A549 treated with Hydrocortisone at 1 μM for 4 hours (cell line): Measurements from ENCODE around the gene DEFB132. TPM values are rescaled to one million over a fixed set of nuclear protein-coding genes. Genes with fewer than 3 reads are reported as not detected.

ENCODE experiments used
- total RNA-seq: library from RNA; stranded (reverse); fragments of 200-300 nt; extraction: Qiagen RNA extraction; gene quantifications from 5 replicates; pipeline ENCODE4 v1.2.3, GENCODE V29; 2022

DEFB132 gene, protein sequence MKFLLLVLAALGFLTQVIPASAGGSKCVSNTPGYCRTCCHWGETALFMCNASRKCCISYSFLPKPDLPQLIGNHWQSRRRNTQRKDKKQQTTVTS
- total RNA-seq, result not detected in 5 replicates

DNA sequence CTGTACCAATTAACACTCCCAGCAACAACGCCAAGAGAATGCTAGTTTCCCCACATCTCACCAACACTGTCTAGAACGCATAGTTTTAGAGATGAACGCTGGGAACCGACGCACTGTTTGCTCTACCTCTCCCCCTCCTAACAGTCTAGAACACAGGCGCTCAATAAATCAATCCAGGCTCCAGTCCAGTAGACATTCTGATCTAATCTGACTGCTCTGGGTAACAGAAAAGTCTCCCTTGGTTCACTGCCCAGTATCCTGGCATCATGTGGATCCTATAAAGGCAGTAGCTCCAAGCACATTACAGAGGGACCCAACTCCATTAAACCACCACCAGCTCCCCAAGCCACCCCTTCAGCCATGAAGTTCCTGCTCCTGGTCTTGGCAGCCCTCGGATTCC, at the start of gene DEFB132:
DEFB132 (plus strand) TSS at position 306 of the 400 bp plus-strand sequence; CDS start at position 361, 55 bp downstream.

DNA sequence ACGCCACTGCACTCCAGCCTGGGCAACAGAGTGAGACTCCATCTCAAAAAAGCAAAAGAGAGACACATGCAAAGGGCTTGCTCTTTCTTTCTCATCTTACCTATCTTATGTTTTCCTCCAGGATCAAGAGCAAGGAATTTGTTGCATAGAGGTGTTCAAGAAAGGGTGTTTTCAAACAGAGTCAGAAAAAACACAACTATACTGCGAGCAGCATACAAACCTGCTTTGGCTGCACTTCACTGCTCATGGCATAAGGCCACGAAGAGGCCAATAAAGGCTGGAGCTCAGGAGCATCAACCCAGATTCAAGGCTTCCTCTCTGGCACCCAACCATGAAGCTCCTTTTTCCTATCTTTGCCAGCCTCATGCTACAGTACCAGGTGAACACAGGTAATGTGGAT, 30.6 kb upstream of the DEFB132 start, which contains the start of gene DEFB129:
DEFB129 (plus strand) TSS at position 301 of the 400 bp plus-strand sequence; CDS start at position 332, 31 bp downstream.

DNA sequence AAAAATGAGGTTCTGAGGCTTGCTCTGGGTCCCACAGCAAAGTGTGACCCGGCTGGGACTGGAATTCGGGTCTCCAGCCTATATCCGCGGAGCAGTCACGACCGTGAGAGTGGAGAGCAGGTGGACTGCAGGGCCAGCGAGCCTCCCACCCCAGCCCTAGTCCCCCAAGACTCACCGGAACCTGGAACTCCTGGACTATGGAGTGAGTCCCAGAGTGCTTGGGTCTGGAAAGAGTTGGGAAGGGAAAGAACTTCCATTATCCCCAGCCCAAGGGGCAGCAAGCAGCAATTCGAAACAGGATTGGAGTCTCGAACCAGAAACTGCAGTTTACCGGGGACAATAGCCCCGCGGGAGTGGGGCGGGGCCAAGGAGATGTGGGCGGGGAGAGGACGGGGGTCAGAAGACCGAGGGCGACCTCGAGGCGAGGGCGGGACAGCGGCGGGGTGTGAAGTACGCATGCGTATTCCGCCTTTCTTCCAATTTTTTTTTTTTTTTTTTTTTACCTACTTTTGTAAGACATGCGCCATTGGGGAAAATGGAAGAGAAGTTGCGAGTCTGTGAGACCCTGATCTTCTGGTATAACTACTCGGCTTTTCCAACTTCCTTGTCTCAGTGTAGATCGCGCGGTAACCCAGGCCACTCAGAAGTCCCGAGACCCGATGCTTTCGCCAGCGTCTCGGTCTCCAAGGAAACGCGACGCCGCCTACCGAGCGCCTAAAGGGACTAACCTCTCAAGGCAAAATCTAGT, 32.7 kb downstream of the DEFB132 start, which contains the start of gene C20orf96:
C20orf96 (minus strand) TSS at position 667 of the 748 bp plus-strand sequence; CDS start at position 527, 140 bp downstream.

DNA sequence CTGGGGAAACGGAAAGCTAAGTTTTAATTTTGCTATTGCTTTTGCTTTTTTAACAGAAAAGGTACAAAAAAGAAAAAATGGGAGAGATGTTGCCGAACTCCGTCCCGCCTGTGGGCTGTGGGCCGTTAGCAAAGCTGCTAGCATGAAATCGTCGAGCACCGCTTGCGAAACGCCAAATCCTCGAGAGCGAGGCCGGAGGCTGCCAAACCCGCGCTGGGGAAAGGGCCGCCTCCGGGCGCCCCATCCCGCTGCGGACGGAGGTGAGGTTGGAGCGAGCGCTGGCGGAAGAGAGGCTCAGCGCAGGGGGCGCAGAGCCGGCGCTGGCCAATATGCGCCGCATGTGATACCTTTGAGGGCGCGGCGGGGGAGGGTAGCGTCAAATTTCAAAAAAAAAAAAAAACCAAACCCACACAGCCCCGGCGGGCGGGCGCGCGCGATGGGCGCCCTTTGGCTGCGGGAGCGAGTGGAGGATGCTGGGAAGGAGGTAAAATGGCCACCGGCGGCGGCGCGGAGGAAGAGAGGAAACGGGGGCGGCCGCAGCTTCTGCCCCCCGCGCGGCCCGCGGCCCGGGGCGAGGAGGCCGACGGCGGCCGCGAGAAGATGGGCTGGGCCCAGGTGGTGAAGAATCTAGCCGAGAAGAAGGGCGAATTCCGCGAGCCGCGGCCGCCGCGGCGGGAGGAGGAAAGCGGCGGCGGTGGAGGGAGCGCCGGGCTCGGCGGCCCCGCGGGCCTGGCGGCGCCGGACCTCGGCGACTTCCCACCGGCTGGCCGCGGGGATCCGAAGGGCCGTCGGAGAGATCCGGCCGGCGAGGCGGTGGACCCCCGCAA, 39.8 kb downstream of the DEFB132 start, which contains the start of gene ZCCHC3:
ZCCHC3 (plus strand) TSS at position 473 of the 827 bp plus-strand sequence; CDS start at position 490, 17 bp downstream.

Other genes with a start within 250 kb of the DEFB132 start
- not detected in 5 replicates for gene DEFB125, start 170.1 kb upstream of the DEFB132 start, total RNA-seq
- gene DEFB126, start 115.1 kb upstream of the DEFB132 start, total RNA-seq, result not detected in 5 replicates
- gene DEFB127, start 100.3 kb upstream of the DEFB132 start, total RNA-seq, result not detected in 5 replicates
- gene DEFB128, start 68.0 kb upstream of the DEFB132 start, total RNA-seq, result not detected in 5 replicates
- not detected in 5 replicates for gene DEFB129, start 30.5 kb upstream of the DEFB132 start, total RNA-seq
- gene C20orf96, start 33.0 kb downstream of the DEFB132 start, total RNA-seq, result 10.8 to 12.6 TPM (median 11.2 TPM) in 5 replicates
- 19.9 to 22.0 TPM (median 21.2 TPM) in 5 replicates for gene ZCCHC3, start 39.8 kb downstream of the DEFB132 start, total RNA-seq
- gene SOX12, start 67.8 kb downstream of the DEFB132 start, total RNA-seq, result 20.3 to 26.2 TPM (median 23.6 TPM) in 5 replicates
- gene NRSN2, start 89.4 kb downstream of the DEFB132 start, total RNA-seq, result 58.3 to 63.1 TPM (median 60.3 TPM) in 5 replicates
- gene TRIB3, start 123.0 kb downstream of the DEFB132 start, total RNA-seq, result 51.3 to 61.5 TPM (median 58.9 TPM) in 5 replicates
- gene RBCK1, start 150.6 kb downstream of the DEFB132 start, total RNA-seq, result 104 to 141 TPM (median 138 TPM) in 5 replicates
- 32.6 to 35.7 TPM (median 34.4 TPM) in 5 replicates for gene TBC1D20, start 204.8 kb downstream of the DEFB132 start, total RNA-seq